Aorta (tissue), 5 donors: ENCODE measurements around the gene UBAP1L. TPM values are rescaled to one million over a fixed set of nuclear protein-coding genes. Genes with fewer than 3 reads are reported as not detected.
A peak's percentile ranks its signal among the peaks of the same experiment; 100 is the strongest.

Experiments used
- ATAC-seq: fragments of 200-7000 bp; cut with Tn5 transposase; one replicate; pipeline ENCODE4 v1.9.1; 2022; ENCODE audit warnings: moderate library complexity; ENCODE audit not compliant: low FRiP score
- DNase-seq, 2 donors: peaks; one replicate each; pipeline ENCODE4 v3.0.0-alpha.2; 2020
- H3K27ac ChIP-seq, 2 donors: one replicate each; pipeline ENCODE4 v1.5.1; 2013; ENCODE audit warnings: low read length in 2 of 2, mild to moderate bottlenecking in 2 of 2, moderate library complexity in 2 of 2, control low read depth in 1 of 2, inconsistent platforms in 1 of 2, low read depth in 1 of 2
- H3K27me3 ChIP-seq, 2 donors: one replicate each; pipeline ENCODE4 v1.6.1; 2013; ENCODE audit warnings: control low read depth in 1 of 2, low read length in 1 of 2, mild to moderate bottlenecking in 1 of 2, moderate library complexity in 1 of 2; ENCODE audit not compliant: insufficient read depth in 2 of 2, control insufficient read depth in 1 of 2
- H3K36me3 ChIP-seq, 2 donors: one replicate each; pipeline ENCODE4 v1.6.1; 2013; ENCODE audit warnings: control low read depth in 1 of 2, low read length in 1 of 2, mild to moderate bottlenecking in 1 of 2; ENCODE audit not compliant: insufficient read depth in 2 of 2, control insufficient read depth in 1 of 2
- H3K4me1 ChIP-seq, 2 donors: one replicate each; pipeline ENCODE4 v1.6.1; 2013; ENCODE audit warnings: low read length in 2 of 2, control low read depth in 1 of 2, mild to moderate bottlenecking in 1 of 2, moderate library complexity in 1 of 2; ENCODE audit not compliant: insufficient read depth in 2 of 2, control insufficient read depth in 1 of 2
- H3K4me3 ChIP-seq, 2 donors: one replicate each; pipeline ENCODE4 v1.5.1; 2013; ENCODE audit warnings: low read length in 2 of 2, control low read depth in 1 of 2, mild to moderate bottlenecking in 1 of 2
- H3K9me3 ChIP-seq: one replicate; pipeline ENCODE4 v1.6.1; 2013; ENCODE audit warnings: mild to moderate bottlenecking, low read length; ENCODE audit not compliant: control insufficient read depth
- WGBS, 2 donors: extraction: QIAGEN DNeasy Blood & Tissue Kit; methylation state at CpG; one replicate each; pipeline ENCODE4 v1.1.7; 2013; 5-methylcytosine and 5-hydroxymethylcytosine counted together
- intact Hi-C, 2 donors: fragments of 100-400 bp; cut with DNase I; formaldehyde crosslinking; loops; one replicate each; pipeline versions ENCODE4 v1.14.2 to v1.15.0; 2022
- polyA plus RNA-seq, 2 donors: library from polyadenylated mRNA; stranded (reverse); fragments of 200-250 nt; gene quantifications; one replicate each; pipeline ENCODE4 v1.2.3, GENCODE V29; 2013
- total RNA-seq, 2 donors: library from RNA; stranded (reverse); fragmentation: NEBNext Ultra II Directional; extraction: Animal tissue kit (Norgen Biotek cat#: 25700); gene quantifications; one replicate each; pipeline ENCODE4 v1.2.1, GENCODE V29; 2021
- donor health status: healthy with polysubstance abuse.
- donor health status: Bipolar disorder and iron deficiency.
- donor health status: DM: no; HTN: no; CAD: no.
- donor health status: DM: no; HTN: no; CAD: no.
- donor health status: DM: yes; HTN: yes; CAD: no.

The UBAP1L gene
- total and polyA plus RNA-seq, 4 donors = 0.88 to 10.3 (median 7.0) TPM

DNA sequence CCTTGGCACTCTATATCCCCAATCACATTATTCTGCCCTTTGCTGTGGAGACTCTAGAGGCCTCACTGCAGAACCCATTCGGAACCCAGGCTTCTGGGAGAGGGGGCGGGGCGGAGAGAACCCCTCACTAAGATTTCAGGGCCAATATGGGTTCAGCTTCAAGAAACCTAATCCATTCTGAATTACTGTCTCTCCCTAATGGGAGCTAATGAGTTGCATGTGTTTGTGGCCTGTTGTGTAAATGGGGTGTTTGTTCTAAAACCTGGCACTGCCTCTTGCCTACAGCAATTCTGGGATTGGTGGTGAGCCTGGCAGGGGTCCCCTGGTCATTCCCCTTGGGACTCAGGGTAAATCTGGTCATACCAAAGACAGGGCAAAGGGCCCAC, 46.6 kb downstream of the UBAP1L start:
- intact Hi-C loops = no loop called here

DNA sequence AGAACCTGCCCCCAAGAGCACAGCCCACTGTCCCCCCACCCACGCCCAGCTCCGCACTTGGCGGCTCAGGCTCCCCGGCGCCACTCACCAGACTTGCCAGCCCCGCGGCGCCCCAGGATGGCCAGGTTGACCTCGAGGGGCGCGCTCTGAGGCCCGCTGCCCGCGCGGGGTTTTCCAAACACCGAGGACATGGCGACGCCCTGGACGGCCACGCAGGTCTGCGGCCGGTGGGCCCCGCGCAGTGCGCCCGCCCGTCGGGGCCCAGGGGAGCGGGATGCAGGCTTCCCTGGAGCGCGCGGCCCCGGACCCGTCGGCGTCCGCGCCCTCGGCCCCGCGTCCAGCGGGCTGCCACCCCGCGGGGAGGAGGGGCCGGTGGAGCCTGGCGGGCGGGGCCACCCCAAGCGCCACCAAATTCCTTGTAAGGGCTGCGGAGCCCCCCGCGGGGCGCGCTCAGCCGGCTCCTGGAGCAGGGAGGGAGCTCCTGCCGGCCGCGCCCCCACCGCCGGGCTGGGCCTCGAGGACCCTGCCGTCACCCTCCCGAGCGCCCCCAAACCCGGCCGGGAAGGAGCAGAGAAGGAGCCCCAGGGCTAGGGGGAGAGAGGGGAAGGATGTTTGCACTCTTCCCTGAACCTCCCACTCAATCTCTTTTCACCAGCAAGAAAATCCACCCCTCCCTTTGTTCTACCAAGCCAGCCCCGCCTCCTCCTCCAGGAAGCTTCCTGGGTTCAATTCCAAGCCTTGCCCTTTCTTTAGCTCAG, 47.2 kb downstream of the UBAP1L start, which contains the start of gene RASL12:
TSS of gene RASL12 (minus strand) at position 347 of the 758 bp plus-strand sequence. CDS start at position 191, 156 bp downstream.
- Histone ChIP-seq H3K27me3 (no peaks in the 10 kb centered on the region), H3K4me1 (peaks cover 2 to 8% of the 10 kb centered on the region in 2 donors), H3K27ac (peak within 1 kb of the TSS; percentile 88 to 100), H3K36me3 (no peaks in the 10 kb centered on the region), H3K4me3 (peak within 1 kb of the TSS; percentile 90 to 91), H3K9me3 (no peaks in the 10 kb centered on the region)
- intact Hi-C loops = loop anchor here (2.0 kb wide), 2 partner anchors 17 to 21 kb away; no protein-coding TSS in a partner anchor
- 1% methylated on average over 43 to 66 of the region's 66 CpGs for WGBS, 2 donors
- ATAC-seq (peak; percentile 65), DNase-seq (peak; percentile 78 to 90)

More for the DNA sequence above, 46.6 kb downstream of the UBAP1L start:
- H3K27me3 ChIP-seq = no peaks in the 10 kb centered on the region
- H3K4me1 ChIP-seq = peaks cover 2 to 7% of the 10 kb centered on the region in 2 donors
- DNase-seq (peak in 1 of 2 donors; percentile 47), ATAC-seq (no peak)
- no peaks in the 10 kb centered on the region for H3K9me3 ChIP-seq
- H3K27ac ChIP-seq = peak overlapping the region; percentile 88 to 100
- peak overlapping the region; percentile 90 to 91 for H3K4me3 ChIP-seq
- H3K36me3 ChIP-seq = no peaks in the 10 kb centered on the region
- WGBS, 2 donors = 40 to 44% methylated on average over 3 of the region's 3 CpGs

DNA sequence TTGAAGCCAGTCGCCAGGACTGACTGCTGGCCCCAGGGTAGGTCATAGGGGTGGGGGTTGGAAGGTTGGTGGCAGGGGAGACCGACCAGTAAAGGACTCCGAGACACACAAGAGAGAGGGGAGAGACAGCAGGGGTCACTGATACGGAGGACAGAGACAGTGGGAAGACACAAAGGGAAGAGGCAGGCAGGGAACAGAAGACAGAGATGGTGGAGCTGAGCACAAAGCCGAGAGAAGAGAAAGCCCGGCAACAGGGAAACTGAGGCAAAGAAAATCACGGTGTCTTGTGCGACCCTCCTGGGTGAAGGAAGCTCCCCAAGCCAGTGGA, 47.7 kb downstream of the UBAP1L start:
- peaks cover 2 to 9% of the 10 kb centered on the region in 2 donors for H3K4me1 ChIP-seq
- no peak for DNase-seq
- ATAC-seq = no peak
- peak overlapping the region; percentile 90 to 91 for H3K4me3 ChIP-seq
- H3K9me3 ChIP-seq = no peaks in the 10 kb centered on the region
- WGBS, 2 donors = 1 to 2% methylated on average over 8 of the region's 8 CpGs
- intact Hi-C loops = loop anchor here (2.0 kb wide), 2 partner anchors 18 to 22 kb away; no protein-coding TSS in a partner anchor
- peak overlapping the region; percentile 88 to 100 for H3K27ac ChIP-seq
- no peaks in the 10 kb centered on the region for H3K27me3 ChIP-seq
- no peaks in the 10 kb centered on the region for H3K36me3 ChIP-seq

DNA sequence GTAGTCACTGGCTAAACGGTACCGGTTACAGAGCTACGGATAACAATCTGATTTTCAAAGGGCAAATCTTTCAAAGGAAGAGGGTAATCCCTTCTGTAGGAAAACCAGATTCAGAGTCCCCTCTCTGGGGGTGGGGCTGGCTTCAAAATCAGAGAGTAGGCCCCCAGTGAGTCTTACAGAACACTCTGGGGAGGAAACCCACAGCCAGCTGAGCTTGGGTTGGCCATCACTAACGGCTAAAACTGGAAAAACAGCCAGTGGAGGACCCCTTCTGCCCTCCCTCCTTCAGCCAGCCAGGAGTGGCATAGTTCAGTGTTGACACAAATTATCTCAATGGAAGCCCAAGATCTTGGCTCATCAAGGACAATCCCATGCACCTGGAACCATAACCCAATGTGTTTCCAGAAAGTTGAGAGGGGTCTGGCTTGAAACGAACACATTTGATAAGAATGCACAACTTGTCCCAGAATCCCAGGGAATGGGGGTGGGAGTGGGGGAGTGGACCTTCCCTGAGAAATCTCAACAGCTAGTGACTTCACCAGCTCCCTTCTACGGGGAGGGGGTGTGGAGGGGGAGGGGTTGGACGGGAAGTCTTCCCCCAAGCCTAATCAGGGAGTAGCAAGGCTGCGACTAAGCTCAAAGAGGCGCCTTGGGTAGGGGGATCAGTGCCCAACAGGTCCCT, 48.2 kb downstream of the UBAP1L start:
- intact Hi-C loops = loop anchor here (2.0 kb wide), 2 partner anchors 18 to 22 kb away; no protein-coding TSS in a partner anchor
- Histone ChIP-seq H3K27me3 (no peaks in the 10 kb centered on the region), H3K27ac (peak overlapping the region; percentile 88 to 100), H3K4me1 (peaks cover 2 to 11% of the 10 kb centered on the region in 2 donors), H3K4me3 (peak overlapping the region; percentile 90 to 91), H3K36me3 (no peaks in the 10 kb centered on the region), H3K9me3 (no peaks in the 10 kb centered on the region)
- ATAC-seq (peak; percentile 45), DNase-seq (peak; percentile 76 to 90)
- 3% methylated on average over 9 of the region's 9 CpGs for WGBS, 2 donors

DNA sequence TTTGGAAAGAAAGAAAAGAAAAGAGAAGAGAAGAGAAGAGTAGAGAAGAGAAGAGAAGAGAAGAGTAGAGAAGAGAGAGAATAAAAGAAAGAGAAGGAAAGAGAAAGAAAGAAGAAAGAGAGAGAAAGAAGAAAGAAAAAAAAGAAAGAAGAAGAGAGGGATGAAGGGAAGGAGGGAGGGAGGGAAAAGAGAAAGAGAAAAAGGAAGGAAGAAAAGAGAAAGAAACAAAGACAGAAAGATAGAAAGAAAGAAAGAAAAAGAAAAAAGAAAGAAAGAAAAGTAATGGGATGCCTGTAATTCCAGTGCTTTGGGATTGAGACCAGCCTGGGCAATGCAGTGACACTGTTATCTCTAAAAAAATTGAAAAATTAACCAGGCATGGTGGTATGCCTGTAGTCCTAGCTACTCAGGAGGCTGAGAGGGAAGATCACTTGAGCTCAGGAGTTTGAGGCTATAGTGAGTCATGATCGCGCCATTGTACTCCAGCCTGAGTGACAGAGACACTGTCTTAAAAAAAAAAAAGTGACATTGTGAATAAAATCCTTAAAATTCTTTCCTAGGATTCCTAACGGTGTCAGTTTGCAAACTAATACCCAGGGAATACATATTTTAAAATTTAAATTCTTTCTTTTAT, 48.9 kb downstream of the UBAP1L start:
- no peaks in the 10 kb centered on the region for H3K27me3 ChIP-seq
- no peaks in the 10 kb centered on the region for H3K36me3 ChIP-seq
- peak overlapping the region in 1 of 2 donors; percentile 88 for H3K27ac ChIP-seq
- peak in 1 of 2 donors; percentile 19 for DNase-seq
- peak overlapping the region; percentile 90 to 91 for H3K4me3 ChIP-seq
- peaks cover 2 to 11% of the 10 kb centered on the region in 2 donors for H3K4me1 ChIP-seq
- ATAC-seq = no peak
- H3K9me3 ChIP-seq = no peaks in the 10 kb centered on the region
- 7 to 10% methylated on average over 3 of the region's 3 CpGs for WGBS, 2 donors
- intact Hi-C loops = loop anchor here (2.0 kb wide), 2 partner anchors 19 to 23 kb away; no protein-coding TSS in a partner anchor

DNA sequence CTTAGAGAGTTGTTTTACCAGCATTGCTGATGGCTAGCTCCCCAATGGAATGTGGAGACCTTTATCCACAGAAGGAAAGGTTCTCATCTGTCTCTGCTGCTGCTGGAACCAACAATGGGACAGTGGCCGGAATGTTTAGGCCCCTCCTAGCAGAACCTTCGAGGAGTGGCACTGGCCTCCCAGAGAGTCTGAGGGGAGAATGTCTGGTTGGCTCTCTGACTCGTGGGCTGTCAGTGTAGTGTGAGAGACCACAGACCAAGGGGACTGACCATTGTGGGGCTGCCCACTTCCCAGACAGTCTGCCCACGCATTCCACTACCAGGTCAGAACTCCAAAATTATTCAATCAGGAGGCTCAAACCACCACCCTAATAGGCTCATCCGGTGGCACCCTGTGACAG, 52.3 kb downstream of the UBAP1L start:
- Histone ChIP-seq H3K4me3 (no peak overlapping the region), H3K4me1 (peaks cover 2 to 11% of the 10 kb centered on the region in 2 donors), H3K27me3 (no peaks in the 10 kb centered on the region), H3K36me3 (peaks cover 0 to 3% of the 10 kb centered on the region in 2 donors), H3K9me3 (no peaks in the 10 kb centered on the region), H3K27ac (peak overlapping the region; percentile 46 to 87)
- ATAC-seq (no peak), DNase-seq (peak in 1 of 2 donors; percentile 21)
- intact Hi-C loops = no loop called here
- 14 to 20% methylated on average over 5 of the region's 5 CpGs for WGBS, 2 donors

DNA sequence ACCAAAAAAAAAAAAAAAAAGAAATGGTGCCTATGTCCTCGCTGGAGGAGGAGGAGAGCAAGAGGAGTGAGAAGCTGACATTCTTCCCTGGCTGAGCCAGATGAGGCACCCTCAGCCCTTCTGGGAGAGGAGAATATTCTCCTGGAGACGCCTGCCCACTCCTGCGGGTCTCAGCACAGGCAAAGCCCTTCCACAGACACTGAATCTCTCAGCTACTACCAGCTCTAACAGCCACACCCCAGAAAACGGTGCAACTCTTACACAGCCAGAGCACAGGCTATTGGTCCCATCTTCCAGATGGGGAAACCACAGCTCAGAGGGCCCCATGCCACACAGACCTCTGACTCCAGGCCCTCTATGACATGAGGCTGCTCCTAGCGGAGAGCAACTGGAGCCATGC, 52.9 kb downstream of the UBAP1L start:
- Histone ChIP-seq H3K9me3 (no peaks in the 10 kb centered on the region), H3K27ac (peak overlapping the region; percentile 46 to 87), H3K4me1 (peaks cover 2 to 11% of the 10 kb centered on the region in 2 donors), H3K36me3 (peaks cover 0 to 4% of the 10 kb centered on the region in 2 donors), H3K27me3 (no peaks in the 10 kb centered on the region), H3K4me3 (no peak overlapping the region)
- 64 to 71% methylated on average over 5 of the region's 5 CpGs for WGBS, 2 donors
- peak in 1 of 2 donors; percentile 57 for DNase-seq
- ATAC-seq = no peak
- intact Hi-C loops = no loop called here

DNA sequence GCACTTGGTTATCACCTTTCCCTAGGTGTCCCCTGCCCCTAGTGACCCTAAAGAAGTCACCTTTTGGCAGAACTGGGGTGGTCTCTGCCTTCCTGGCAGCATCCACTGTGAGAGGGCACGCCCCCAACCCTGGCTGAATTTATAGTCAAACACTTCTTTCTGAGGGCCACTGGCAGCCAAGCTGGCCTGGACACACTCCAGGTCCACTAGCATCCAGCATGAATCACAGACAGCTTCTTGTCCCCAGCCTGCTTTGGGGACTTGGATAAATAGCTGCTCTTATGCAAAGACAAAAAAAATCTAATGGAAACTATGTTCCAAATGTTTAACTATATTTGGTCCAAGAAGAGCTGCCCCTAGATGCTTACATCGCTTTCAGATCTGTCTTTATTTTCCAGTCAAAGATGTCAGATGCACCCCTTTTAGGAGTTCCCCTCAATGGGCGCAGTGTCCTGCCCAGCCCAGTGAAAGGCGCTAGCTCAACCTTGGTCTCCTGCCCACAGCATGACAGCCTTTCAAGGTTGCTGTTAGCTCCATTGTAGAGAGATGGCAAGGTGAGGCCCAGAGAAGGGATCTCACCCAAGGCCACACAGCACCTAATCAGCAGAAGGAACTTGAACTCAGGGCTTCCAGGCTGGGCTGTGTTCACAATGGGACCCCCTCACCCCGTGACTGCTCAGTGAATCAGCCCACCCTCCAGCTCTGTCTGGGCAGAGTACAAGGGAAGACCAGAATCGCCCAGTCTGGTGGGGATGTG, 54.2 kb downstream of the UBAP1L start:
- DNase-seq = peak; percentile 77 to 90

More for the DNA sequence above, 54.2 kb downstream of the UBAP1L start:
- intact Hi-C loops = no loop called here
- Histone ChIP-seq H3K27ac (peak overlapping the region; percentile 43 to 84), H3K36me3 (peaks cover 0 to 6% of the 10 kb centered on the region in 2 donors), H3K4me1 (peaks cover 2 to 11% of the 10 kb centered on the region in 2 donors), H3K4me3 (no peak overlapping the region), H3K27me3 (no peaks in the 10 kb centered on the region), H3K9me3 (no peaks in the 10 kb centered on the region)
- ATAC-seq = peak; percentile 46
- WGBS, 2 donors = 43 to 51% methylated on average over 6 of the region's 6 CpGs
